ENCODE results near the gene LTA.

LTA gene

GRCh38 chr6:31530659-31531058, 41.4 kb upstream of the LTA start:
- no peak for TF ChIP-seq CTCF (conservative IDR thresholded peaks at IDR 0.05)
- H3K27ac ChIP-seq: no peak overlapping the region

- no peak overlapping the region for H3K27ac ChIP-seq
Observed at GRCh38 chr6:31531162-31531561, 40.9 kb upstream of the LTA start.

GRCh38 chr6:31531771-31532643, 40.1 kb upstream of the LTA start:
- TF ChIP-seq CTCF (conservative IDR thresholded peaks at IDR 0.05): no peak
- no peak overlapping the region for H3K27ac ChIP-seq

More at GRCh38 chr6:31531162-31531561, 40.9 kb upstream of the LTA start:
- TF ChIP-seq CTCF (conservative IDR thresholded peaks at IDR 0.05): no peak

- H3K27ac ChIP-seq: no peak overlapping the region
- no peak for TF ChIP-seq CTCF (conservative IDR thresholded peaks at IDR 0.05)
Observed at GRCh38 chr6:31532644-31533454, 39.2 kb upstream of the LTA start.

- H3K27ac ChIP-seq: no peak overlapping the region
- no peak for TF ChIP-seq CTCF (conservative IDR thresholded peaks at IDR 0.05)
Observed at GRCh38 chr6:31533455-31533841, 38.6 kb upstream of the LTA start.

GRCh38 chr6:31534011-31534410, 38.1 kb upstream of the LTA start:
- H3K27ac ChIP-seq: no peak overlapping the region
- TF ChIP-seq CTCF (conservative IDR thresholded peaks at IDR 0.05): no peak

GRCh38 chr6:31534521-31535040, 37.5 kb upstream of the LTA start:
- no peak for TF ChIP-seq CTCF (conservative IDR thresholded peaks at IDR 0.05)
- H3K27ac ChIP-seq: no peak overlapping the region
